Calu3 (cell line): Measurements from ENCODE around the gene LSAMP. TPM values are rescaled to one million over a fixed set of nuclear protein-coding genes. Genes with fewer than 3 reads are reported as not detected.

Experiments used
- BruUV-seq: library from RNA; stranded (reverse); fragments of 400-500 nt; replicated peaks from 2 replicates; lab custom pipeline; 2021; lab: Mats Ljungman, UMichigan
- CTCF ChIA-PET: fragments of 300-600 bp; sonication (Branson Sonifier 250); formaldehyde crosslinking; loops from one replicate; lab custom pipeline; 2022; ENCODE audit warnings: antibody characterized with exemption; lab: Charles Lee
- DNase-seq: peaks from one replicate; pipeline ENCODE4 v3.0.0; 2022
- H3K27ac Mint-ChIP-seq: one replicate; pipeline ENCODE4 v1.8.0; 2022; ENCODE audit warnings: mixed read lengths; ENCODE audit not compliant: unreplicated experiment
- H3K27me3 Mint-ChIP-seq: one replicate; pipeline ENCODE4 v1.8.0; 2022; ENCODE audit warnings: mixed read lengths; ENCODE audit not compliant: unreplicated experiment
- H3K36me3 Mint-ChIP-seq: one replicate; pipeline ENCODE4 v1.8.0; 2022; ENCODE audit warnings: mild to moderate bottlenecking, moderate library complexity, mixed read lengths; ENCODE audit not compliant: insufficient read depth, unreplicated experiment
- H3K4me1 Mint-ChIP-seq: one replicate; pipeline ENCODE4 v1.8.0; 2022; ENCODE audit warnings: mild to moderate bottlenecking, low read depth, mixed read lengths; ENCODE audit not compliant: unreplicated experiment
- H3K4me3 Mint-ChIP-seq: one replicate; pipeline ENCODE4 v1.8.0; 2022; ENCODE audit warnings: mild to moderate bottlenecking, low read depth, moderate library complexity, mixed read lengths; ENCODE audit not compliant: unreplicated experiment
- H3K9me3 Mint-ChIP-seq: one replicate; pipeline ENCODE4 v1.8.0; 2022; ENCODE audit warnings: low read depth, mixed read lengths; ENCODE audit not compliant: unreplicated experiment
- intact Hi-C: fragments of 100-400 bp; cut with micrococcal nuclease; formaldehyde crosslinking; loops from one replicate; pipeline ENCODE4 v1.10.0; 2022; ENCODE audit not compliant: unreplicated experiment
- total RNA-seq: library from RNA; stranded (reverse); gene quantifications from 2 replicates; pipeline ENCODE4 v1.2.3, GENCODE V29; 2022
- TF ChIP-seq, protein P1 (sequence below): fragments of 200-600 bp; IDR thresholded peaks from one replicate; pipeline ENCODE4 v1.8.0; 2022; ENCODE audit warnings: antibody characterized with exemption; ENCODE audit not compliant: unreplicated experiment

LSAMP gene
- total RNA-seq, 1 experiment from 2014 or later, result 0.90 TPM

DNA sequence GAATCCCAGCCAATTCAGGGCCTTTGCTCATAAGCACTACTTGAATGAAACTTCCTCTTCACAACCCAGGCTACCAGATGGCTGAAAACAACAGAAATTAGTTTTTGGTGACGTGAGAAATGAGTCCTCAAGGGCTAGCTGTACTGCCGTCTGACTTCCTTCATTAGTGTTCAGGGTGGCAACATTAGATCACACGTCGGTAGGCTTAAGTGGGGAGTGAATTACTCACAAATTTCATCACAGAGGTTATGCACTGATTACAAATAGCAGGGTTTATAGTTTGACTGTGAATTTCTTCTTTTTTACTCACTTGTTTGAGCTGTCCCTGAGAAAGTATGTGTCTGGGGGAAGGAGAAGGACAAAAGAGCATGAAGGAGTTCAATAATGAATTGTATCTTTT lies 424.8 kb downstream of the LSAMP start:
- no peak for DNase-seq
- H3K36me3 Mint-ChIP-seq, result no peaks in the 10 kb centered on the region
- H3K27ac Mint-ChIP-seq, result no peak overlapping the region
- no peaks in the 10 kb centered on the region for H3K4me1 Mint-ChIP-seq
- CTCF ChIA-PET, result no interaction called here
- BruUV-seq, result no TSS peak
- no peaks in the 10 kb centered on the region for H3K27me3 Mint-ChIP-seq
- H3K4me3 Mint-ChIP-seq, result no peak overlapping the region
- intact Hi-C loops, result no loop called here
- TF ChIP-seq, protein P1, sequence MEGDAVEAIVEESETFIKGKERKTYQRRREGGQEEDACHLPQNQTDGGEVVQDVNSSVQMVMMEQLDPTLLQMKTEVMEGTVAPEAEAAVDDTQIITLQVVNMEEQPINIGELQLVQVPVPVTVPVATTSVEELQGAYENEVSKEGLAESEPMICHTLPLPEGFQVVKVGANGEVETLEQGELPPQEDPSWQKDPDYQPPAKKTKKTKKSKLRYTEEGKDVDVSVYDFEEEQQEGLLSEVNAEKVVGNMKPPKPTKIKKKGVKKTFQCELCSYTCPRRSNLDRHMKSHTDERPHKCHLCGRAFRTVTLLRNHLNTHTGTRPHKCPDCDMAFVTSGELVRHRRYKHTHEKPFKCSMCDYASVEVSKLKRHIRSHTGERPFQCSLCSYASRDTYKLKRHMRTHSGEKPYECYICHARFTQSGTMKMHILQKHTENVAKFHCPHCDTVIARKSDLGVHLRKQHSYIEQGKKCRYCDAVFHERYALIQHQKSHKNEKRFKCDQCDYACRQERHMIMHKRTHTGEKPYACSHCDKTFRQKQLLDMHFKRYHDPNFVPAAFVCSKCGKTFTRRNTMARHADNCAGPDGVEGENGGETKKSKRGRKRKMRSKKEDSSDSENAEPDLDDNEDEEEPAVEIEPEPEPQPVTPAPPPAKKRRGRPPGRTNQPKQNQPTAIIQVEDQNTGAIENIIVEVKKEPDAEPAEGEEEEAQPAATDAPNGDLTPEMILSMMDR, result no peak
- H3K9me3 Mint-ChIP-seq, result no peaks in the 10 kb centered on the region

DNA sequence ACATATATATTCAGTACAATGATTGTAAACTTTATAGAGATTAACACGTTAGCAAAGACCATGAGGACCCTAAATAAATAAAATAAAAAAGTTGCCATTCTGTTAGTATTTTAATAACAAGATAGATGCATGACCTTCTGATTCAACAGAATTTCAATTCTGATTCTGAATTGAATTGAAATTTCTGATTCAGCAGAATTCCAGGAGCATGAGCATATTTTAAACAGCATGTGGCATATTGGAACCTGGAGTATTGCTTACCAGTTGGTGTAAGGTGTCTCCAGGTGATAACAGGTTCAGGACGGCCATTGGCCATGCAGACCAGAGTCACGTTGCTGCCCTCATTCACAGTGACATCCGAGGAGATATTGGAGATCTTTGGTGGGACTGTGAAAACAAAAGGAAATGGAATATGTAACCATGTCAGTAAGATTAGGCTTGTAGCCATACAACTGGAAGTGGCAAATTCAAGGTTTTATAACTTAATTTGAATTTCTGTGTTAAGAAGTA lies 426.0 kb downstream of the LSAMP start:
- H3K9me3 Mint-ChIP-seq, result no peaks in the 10 kb centered on the region
- H3K36me3 Mint-ChIP-seq, result no peaks in the 10 kb centered on the region
- TF ChIP-seq, protein P1, result no peak
- H3K27ac Mint-ChIP-seq, result no peak overlapping the region
- DNase-seq, result no peak
- no peaks in the 10 kb centered on the region for H3K4me1 Mint-ChIP-seq
- intact Hi-C loops, result no loop called here
- H3K27me3 Mint-ChIP-seq, result no peaks in the 10 kb centered on the region
- no peak overlapping the region for H3K4me3 Mint-ChIP-seq
- CTCF ChIA-PET, result no interaction called here
- BruUV-seq, result no TSS peak

DNA sequence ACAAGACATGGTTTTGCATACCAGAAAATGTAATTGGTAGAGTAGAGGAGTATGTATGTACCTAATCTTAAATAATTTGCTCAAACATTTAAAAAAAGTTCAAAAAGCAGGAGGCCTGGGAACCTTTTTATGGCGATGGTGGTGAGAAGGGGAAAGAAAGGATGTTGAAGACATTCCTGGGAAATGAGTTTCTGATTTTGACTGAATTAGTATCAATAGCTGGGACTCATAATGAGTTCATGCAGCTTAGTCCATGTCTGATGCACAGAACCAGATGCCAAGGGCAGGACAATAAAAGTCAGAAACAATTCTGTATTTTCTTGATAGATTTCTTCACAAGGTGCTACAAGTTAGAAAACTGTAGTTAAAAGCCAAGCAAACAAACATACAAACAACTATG lies 426.6 kb downstream of the LSAMP start:
- H3K36me3 Mint-ChIP-seq, result no peaks in the 10 kb centered on the region
- CTCF ChIA-PET, result no interaction called here
- H3K4me3 Mint-ChIP-seq, result no peak overlapping the region
- intact Hi-C loops, result no loop called here
- H3K27me3 Mint-ChIP-seq, result no peaks in the 10 kb centered on the region
- no peak overlapping the region for H3K27ac Mint-ChIP-seq
- TF ChIP-seq, protein P1, result no peak
- no peaks in the 10 kb centered on the region for H3K4me1 Mint-ChIP-seq
- H3K9me3 Mint-ChIP-seq, result no peaks in the 10 kb centered on the region
- no TSS peak for BruUV-seq
- DNase-seq, result no peak

DNA sequence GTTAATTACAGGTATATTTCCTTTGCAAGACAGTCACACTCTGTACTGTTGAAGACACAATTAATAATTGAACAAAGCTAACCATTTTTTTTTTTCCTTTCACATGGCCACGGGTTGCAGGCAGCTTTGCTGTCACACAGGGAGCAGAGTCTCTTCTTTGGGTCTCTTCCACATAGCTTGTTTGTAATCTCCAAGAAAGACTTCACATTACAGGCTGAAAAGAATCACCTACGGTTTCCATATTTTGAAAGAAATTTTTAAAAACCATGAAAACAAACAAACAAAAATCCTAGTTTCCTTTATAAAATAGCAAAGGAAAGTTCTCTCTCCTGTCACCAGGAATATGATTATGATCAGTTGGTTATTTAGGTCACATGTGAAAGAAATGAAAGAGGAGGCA lies 429.4 kb downstream of the LSAMP start:
- Mint-ChIP-seq H3K9me3 (no peaks in the 10 kb centered on the region), H3K4me1 (no peaks in the 10 kb centered on the region), H3K27ac (no peak overlapping the region), H3K36me3 (no peaks in the 10 kb centered on the region), H3K27me3 (no peaks in the 10 kb centered on the region), H3K4me3 (no peak overlapping the region)
- no TSS peak for BruUV-seq
- no peak for DNase-seq
- CTCF ChIA-PET, result no interaction called here
- TF ChIP-seq, protein P1, result no peak
- intact Hi-C loops, result no loop called here
